Memory B cell (primary cell): ENCODE results near the gene CFAP57.
"Not testable (repeated sequence)": the region's sequence is repeated elsewhere in the genome, so short reads cannot be mapped to it uniquely, and the experiment has no call there.

Experiments
- ATAC-seq: fragments of 150-1000 bp; cut with Tn5 transposase; 2 replicates; pipeline ENCODE4 v1.10.0; 2021; ENCODE audit warnings: low read depth, mild to moderate bottlenecking, moderate library complexity
- DNase-seq, 2 donors: peaks; one replicate each; pipeline ENCODE4 v3.0.0; 2022; ENCODE audit warnings: low spot score in 2 of 2
- H3K27ac Mint-ChIP-seq: one replicate; pipeline ENCODE4 v1.8.0; 2022; ENCODE audit warnings: mild to moderate bottlenecking, moderate library complexity, mixed read lengths
- H3K27me3 Mint-ChIP-seq: one replicate; pipeline ENCODE4 v1.8.0; 2022; ENCODE audit warnings: mixed read lengths
- H3K36me3 Mint-ChIP-seq: one replicate; pipeline ENCODE4 v1.8.0; 2022; ENCODE audit warnings: mild to moderate bottlenecking, mixed read lengths
- H3K4me1 Mint-ChIP-seq: one replicate; pipeline ENCODE4 v1.8.0; 2022; ENCODE audit warnings: mixed read lengths
- H3K4me3 Mint-ChIP-seq: one replicate; pipeline ENCODE4 v1.8.0; 2022; ENCODE audit warnings: mild to moderate bottlenecking, moderate library complexity, mixed read lengths
- H3K9me3 Mint-ChIP-seq: one replicate; pipeline ENCODE4 v1.8.0; 2022; ENCODE audit warnings: mixed read lengths

Gene CFAP57

DNA sequence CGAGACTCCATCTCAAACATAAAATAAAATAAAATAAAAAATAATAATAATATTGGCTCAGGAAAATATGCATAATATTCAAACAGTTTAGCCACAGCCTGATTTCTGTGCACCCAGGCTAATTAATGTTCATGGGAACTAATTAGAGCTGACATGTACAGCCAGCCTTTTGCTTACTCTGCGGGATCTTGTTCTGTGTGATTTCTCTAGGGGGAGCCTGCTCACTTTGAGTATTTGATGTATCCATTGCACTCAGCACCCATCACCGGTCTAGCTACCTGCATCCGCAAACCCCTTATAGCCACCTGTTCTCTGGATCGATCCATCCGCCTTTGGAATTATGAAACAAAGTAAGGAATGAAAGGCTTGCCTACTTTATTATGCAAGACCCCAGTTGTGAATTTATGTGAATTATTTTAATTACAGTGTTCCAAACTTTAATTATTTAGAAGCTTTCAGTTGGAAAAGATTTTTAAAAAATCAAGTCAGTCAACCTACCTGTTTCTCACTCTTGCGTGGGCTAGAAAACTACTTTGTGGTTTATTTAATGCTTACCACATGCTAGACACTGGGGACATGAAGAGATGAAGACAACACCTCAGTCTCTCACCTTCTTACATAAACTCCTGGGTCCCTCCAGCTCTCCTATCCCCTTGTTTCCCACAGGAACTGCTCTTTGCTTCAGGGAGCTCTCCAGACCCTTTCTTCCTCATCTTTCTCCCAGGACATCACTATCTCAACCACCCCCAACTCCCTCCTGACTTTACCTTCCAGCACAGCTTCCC lies 25.4 kb downstream of the CFAP57 start:
- H3K4me1 Mint-ChIP-seq = no peaks in the 10 kb centered on the region
- peaks cover 4% of the 10 kb centered on the region for H3K36me3 Mint-ChIP-seq
- no peak overlapping the region for H3K4me3 Mint-ChIP-seq
- H3K27ac Mint-ChIP-seq = no peak overlapping the region
- peaks cover 6% of the 10 kb centered on the region for H3K27me3 Mint-ChIP-seq
- ATAC-seq (no peak), DNase-seq (no peak)
- peaks cover 6% of the 10 kb centered on the region for H3K9me3 Mint-ChIP-seq

- ATAC-seq (no peak), DNase-seq (no peak)
- Mint-ChIP-seq H3K27me3 (peaks cover 5% of the 10 kb centered on the region), H3K9me3 (peaks cover 7% of the 10 kb centered on the region), H3K4me1 (no peaks in the 10 kb centered on the region), H3K27ac (no peak overlapping the region), H3K4me3 (no peak overlapping the region), H3K36me3 (peaks cover 4% of the 10 kb centered on the region)
Measured at GRCh38 chr1:43199093-43199726, 27.1 kb downstream of the CFAP57 start.

- Mint-ChIP-seq H3K27ac (no peak overlapping the region), H3K27me3 (peaks cover 2% of the 10 kb centered on the region)
- no peak for ATAC-seq
Measured at GRCh38 chr1:43203859-43204258, 31.7 kb downstream of the CFAP57 start.

DNA sequence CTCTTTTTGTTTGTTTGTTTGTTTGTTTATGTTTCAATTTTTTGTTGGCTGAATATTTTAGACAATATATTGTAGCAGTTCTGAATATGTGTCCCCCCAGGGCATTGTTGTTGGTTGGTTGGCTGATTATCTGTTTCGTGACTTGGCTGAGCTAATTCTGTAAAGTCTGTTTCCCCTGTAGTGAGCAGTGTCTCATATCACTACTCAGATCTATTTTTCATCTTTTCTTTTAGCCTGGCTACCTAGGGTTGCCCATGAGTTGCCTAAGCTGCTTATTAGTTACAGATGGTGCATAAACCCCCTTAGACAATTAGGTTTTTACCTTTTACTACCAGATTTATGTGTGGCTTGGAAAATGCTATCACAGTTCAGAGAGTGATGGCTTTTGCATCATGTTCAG lies 32.3 kb downstream of the CFAP57 start:
- ATAC-seq = no peak
- Mint-ChIP-seq H3K36me3 (peaks cover 4% of the 10 kb centered on the region), H3K9me3 (peaks cover 7% of the 10 kb centered on the region), H3K4me3 (no peak overlapping the region), H3K27me3 (peaks cover 2% of the 10 kb centered on the region), H3K27ac (no peak overlapping the region), H3K4me1 (peaks cover 3% of the 10 kb centered on the region)
- no peak for DNase-seq

More at GRCh38 chr1:43203859-43204258, 31.7 kb downstream of the CFAP57 start:
- Mint-ChIP-seq H3K4me3 (no peak overlapping the region), H3K36me3 (peaks cover 4% of the 10 kb centered on the region), H3K4me1 (peaks cover 3% of the 10 kb centered on the region), H3K9me3 (peaks cover 7% of the 10 kb centered on the region)
- DNase-seq = no peak

DNA sequence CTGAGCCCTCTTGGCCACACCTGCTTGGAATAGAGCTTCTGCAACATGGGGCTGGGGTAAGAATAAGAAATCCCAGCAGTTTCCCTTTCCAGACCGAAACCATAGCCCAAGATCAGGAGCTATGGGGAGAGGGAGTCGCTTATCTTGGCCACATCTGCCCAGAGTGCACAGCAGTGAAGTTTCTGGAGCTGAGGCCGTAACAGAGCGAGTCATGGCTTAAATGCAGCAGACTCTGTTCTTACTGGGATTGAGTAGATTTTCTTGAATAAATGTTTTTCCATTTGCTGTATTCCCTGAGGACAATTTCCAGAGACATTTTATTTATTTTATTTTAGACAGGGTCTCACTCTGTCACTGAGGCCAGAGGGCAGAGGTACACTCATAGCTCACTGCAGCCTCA lies 33.5 kb downstream of the CFAP57 start:
- Mint-ChIP-seq H3K27ac (no peak overlapping the region), H3K27me3 (peaks cover 2% of the 10 kb centered on the region), H3K36me3 (peaks cover 4% of the 10 kb centered on the region), H3K4me3 (no peak overlapping the region), H3K9me3 (peaks cover 7% of the 10 kb centered on the region), H3K4me1 (peaks cover 3% of the 10 kb centered on the region)
- DNase-seq (no peak), ATAC-seq (no peak)

DNA sequence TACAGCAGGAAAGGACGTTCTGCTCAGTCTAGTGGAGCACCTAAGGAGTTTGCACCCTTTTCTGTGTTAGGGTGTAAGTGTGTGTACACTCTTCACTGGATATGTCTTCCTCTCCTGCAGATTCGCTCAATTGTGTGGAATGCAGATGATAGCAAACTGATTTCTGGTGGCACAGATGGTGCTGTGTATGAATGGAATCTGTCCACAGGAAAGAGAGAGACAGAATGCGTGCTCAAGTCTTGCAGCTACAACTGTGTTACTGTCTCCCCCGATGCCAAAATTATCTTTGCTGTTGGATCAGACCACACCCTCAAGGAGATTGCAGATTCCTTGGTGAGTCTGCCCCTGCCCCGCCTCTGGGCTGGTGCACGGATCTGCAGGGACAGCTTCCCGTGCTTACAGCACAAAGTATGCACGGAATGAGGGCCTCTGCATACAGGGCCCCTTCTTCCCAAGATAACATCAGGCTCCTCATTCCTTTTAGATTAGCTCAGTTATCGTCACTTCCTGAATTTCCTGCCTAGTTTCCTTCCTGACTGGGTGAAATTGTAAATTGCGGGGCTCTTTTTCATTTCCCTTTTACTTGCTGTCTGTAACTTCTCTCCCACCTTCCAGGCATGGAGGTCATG lies 34.6 kb downstream of the CFAP57 start:
- H3K9me3 Mint-ChIP-seq = peaks cover 7% of the 10 kb centered on the region
- H3K27me3 Mint-ChIP-seq = peaks cover 2% of the 10 kb centered on the region
- peaks cover 3% of the 10 kb centered on the region for H3K4me1 Mint-ChIP-seq
- ATAC-seq (no peak), DNase-seq (no peak)
- H3K27ac Mint-ChIP-seq = no peak overlapping the region
- H3K36me3 Mint-ChIP-seq = peaks cover 4% of the 10 kb centered on the region
- no peak overlapping the region for H3K4me3 Mint-ChIP-seq

DNA sequence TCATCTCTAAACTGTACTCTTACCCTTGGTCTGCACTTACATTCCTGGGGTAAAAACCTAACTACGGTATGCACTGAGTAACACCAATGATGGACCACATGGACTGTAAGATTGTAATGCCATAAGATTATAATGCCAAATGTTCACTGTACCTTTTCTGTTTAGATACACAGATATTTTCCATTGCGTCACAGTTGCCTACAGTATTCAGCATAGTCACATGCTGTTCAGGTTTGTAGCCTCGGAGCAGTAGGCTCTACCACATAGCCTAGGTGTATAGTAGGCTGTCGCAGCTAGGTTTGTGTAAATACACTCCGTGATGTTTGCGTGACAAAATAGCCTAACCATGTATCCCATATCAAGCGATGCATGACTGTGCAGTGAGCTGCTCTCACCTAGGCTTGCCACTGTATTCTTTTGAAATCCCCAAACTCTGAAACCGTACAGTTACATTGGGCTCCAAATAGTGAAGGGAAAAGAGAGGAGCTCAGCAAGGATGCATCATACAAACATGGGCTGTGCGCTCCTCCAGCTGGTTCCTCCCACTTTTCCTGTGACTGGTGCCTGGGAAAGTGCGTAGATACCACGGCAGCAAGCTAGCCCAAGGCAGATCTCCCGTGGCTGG lies 35.2 kb downstream of the CFAP57 start:
- peaks cover 3% of the 10 kb centered on the region for H3K4me1 Mint-ChIP-seq
- no peak overlapping the region for H3K4me3 Mint-ChIP-seq
- DNase-seq (no peak), ATAC-seq (no peak)
- H3K27ac Mint-ChIP-seq = no peak overlapping the region
- H3K36me3 Mint-ChIP-seq = peaks cover 4% of the 10 kb centered on the region
- peaks cover 2% of the 10 kb centered on the region for H3K27me3 Mint-ChIP-seq
- peaks cover 7% of the 10 kb centered on the region for H3K9me3 Mint-ChIP-seq

- H3K36me3 Mint-ChIP-seq, ATAC-seq, H3K27me3 Mint-ChIP-seq, H3K9me3 Mint-ChIP-seq, H3K4me3 Mint-ChIP-seq, H3K27ac Mint-ChIP-seq, H3K4me1 Mint-ChIP-seq, DNase-seq: not testable (repeated sequence)
Measured at GRCh38 chr1:43208277-43208676, 36.1 kb downstream of the CFAP57 start.

GRCh38 chr1:43214501-43215444 lies 42.6 kb downstream of the CFAP57 start:
- no peaks in the 10 kb centered on the region for H3K9me3 Mint-ChIP-seq
- H3K27me3 Mint-ChIP-seq = no peaks in the 10 kb centered on the region
- no peaks in the 10 kb centered on the region for H3K4me1 Mint-ChIP-seq
- H3K27ac Mint-ChIP-seq = no peak overlapping the region
- H3K4me3 Mint-ChIP-seq = no peak overlapping the region
- ATAC-seq = no peak
- no peaks in the 10 kb centered on the region for H3K36me3 Mint-ChIP-seq
- no peak for DNase-seq

GRCh38 chr1:43217747-43218146 lies 45.6 kb downstream of the CFAP57 start:
- peaks cover 15% of the 10 kb centered on the region for H3K4me1 Mint-ChIP-seq
- no peaks in the 10 kb centered on the region for H3K36me3 Mint-ChIP-seq
- H3K27ac Mint-ChIP-seq = no peak overlapping the region
- H3K4me3 Mint-ChIP-seq = no peak overlapping the region
- ATAC-seq = no peak
- no peaks in the 10 kb centered on the region for H3K9me3 Mint-ChIP-seq
- DNase-seq = no peak
- H3K27me3 Mint-ChIP-seq = no peaks in the 10 kb centered on the region

- Mint-ChIP-seq H3K9me3 (no peaks in the 10 kb centered on the region), H3K4me3 (peak overlapping the region; percentile 72), H3K4me1 (peaks cover 15% of the 10 kb centered on the region), H3K36me3 (no peaks in the 10 kb centered on the region), H3K27me3 (no peaks in the 10 kb centered on the region), H3K27ac (peak overlapping the region; percentile 92)
- ATAC-seq (peak; percentile 98), DNase-seq (peak in 1 of 2 donors; percentile 31)
Measured at GRCh38 chr1:43220905-43221778, 49.0 kb downstream of the CFAP57 start.

- Mint-ChIP-seq H3K9me3 (no peaks in the 10 kb centered on the region), H3K4me1 (peaks cover 17% of the 10 kb centered on the region), H3K27me3 (no peaks in the 10 kb centered on the region), H3K27ac (peak overlapping the region; percentile 92), H3K4me3 (peak overlapping the region; percentile 72), H3K36me3 (no peaks in the 10 kb centered on the region)
- DNase-seq (no peak), ATAC-seq (no peak)
Measured at GRCh38 chr1:43221797-43222196, 49.7 kb downstream of the CFAP57 start.
